DOHH2 (cell line): ENCODE results near the gene PRDM16.

Source experiments
- EZH2phosphoT487 ChIP-seq: fragments of 200-600 bp; sonication (generic); IDR thresholded peaks from 2 replicates; pipeline ENCODE4 v1.6.1; 2017; ENCODE audit warnings: borderline replicate concordance, mild to moderate bottlenecking, antibody characterized with exemption, low read length, moderate library complexity, mixed read lengths
- TF ChIP-seq, protein P1 (sequence below): fragments of 200-600 bp; sonication (generic); IDR thresholded peaks from one replicate; pipeline ENCODE4 v1.5.1; 2014; ENCODE audit warnings: antibody characterized with exemption, mild to moderate bottlenecking, low read depth, low read length; ENCODE audit not compliant: poor library complexity, severe bottlenecking

- TF ChIP-seq, protein P1, sequence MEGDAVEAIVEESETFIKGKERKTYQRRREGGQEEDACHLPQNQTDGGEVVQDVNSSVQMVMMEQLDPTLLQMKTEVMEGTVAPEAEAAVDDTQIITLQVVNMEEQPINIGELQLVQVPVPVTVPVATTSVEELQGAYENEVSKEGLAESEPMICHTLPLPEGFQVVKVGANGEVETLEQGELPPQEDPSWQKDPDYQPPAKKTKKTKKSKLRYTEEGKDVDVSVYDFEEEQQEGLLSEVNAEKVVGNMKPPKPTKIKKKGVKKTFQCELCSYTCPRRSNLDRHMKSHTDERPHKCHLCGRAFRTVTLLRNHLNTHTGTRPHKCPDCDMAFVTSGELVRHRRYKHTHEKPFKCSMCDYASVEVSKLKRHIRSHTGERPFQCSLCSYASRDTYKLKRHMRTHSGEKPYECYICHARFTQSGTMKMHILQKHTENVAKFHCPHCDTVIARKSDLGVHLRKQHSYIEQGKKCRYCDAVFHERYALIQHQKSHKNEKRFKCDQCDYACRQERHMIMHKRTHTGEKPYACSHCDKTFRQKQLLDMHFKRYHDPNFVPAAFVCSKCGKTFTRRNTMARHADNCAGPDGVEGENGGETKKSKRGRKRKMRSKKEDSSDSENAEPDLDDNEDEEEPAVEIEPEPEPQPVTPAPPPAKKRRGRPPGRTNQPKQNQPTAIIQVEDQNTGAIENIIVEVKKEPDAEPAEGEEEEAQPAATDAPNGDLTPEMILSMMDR: no peak
- no peak for TF ChIP-seq EZH2phosphoT487
Measured at GRCh38 chr1:3033040-3033789, 35.8 kb upstream of the PRDM16 start.
